ENCODE results near the gene OR6B1. TPM values are rescaled to one million over a fixed set of nuclear protein-coding genes. Genes with fewer than 3 reads are reported as not detected.

OR6B1 gene
- total and polyA plus RNA-seq, 2 of the 8 experiments (the other 6 are each of a cell fraction or from before 2014, with no cell fraction given), result not detected

- Histone ChIP-seq H4K91ac (replicated peaks; ENCODE audit: insufficient read length, low read length) (no peak overlapping the region), H3K79me1 (ENCODE audit: low read depth, low read length) (no peaks in the 10 kb centered on the region), H3K23me2 (ENCODE audit: low read depth, low read length) (no peaks in the 10 kb centered on the region), H3K27me3 (replicated peaks in 1 of 4; ENCODE audit: control insufficient read depth in 3 of 4, extremely low read depth in 1 of 4, insufficient read depth in 3 of 4, low read length in 3 of 4) (no peaks in the 10 kb centered on the region), H3K23ac (ENCODE audit: insufficient read length) (no peak overlapping the region), H3K14ac (ENCODE audit: insufficient read length) (no peak overlapping the region), H2BK5ac (ENCODE audit: low read depth, low read length) (no peak overlapping the region), H3K79me2 (ENCODE audit: control insufficient read depth in 1 of 2, insufficient read depth in 2 of 2, low read length in 2 of 2) (no peaks in the 10 kb centered on the region), H3K18ac (ENCODE audit: extremely low read depth, low read length) (no peak overlapping the region), H3K9me3 (ENCODE audit: insufficient read depth in 2 of 2, low read depth in 1 of 2, low read length in 1 of 2) (no peaks in the 10 kb centered on the region), H3K36me3 (ENCODE audit: control insufficient read depth in 2 of 4, insufficient read depth in 4 of 4, low read length in 3 of 4) (no peaks in the 10 kb centered on the region), H2BK15ac (ENCODE audit: low read length) (no peak overlapping the region), H3K4me1 (replicated peaks in 1 of 4; ENCODE audit: control insufficient read depth in 3 of 4, insufficient read depth in 4 of 4, low read length in 3 of 4) (no peaks in the 10 kb centered on the region), H4K8ac (ENCODE audit: extremely low read depth, insufficient read depth, low read length) (no peak overlapping the region), H2AK5ac (ENCODE audit: low read depth, low read length) (no peak overlapping the region), H3K56ac (replicated peaks; ENCODE audit: insufficient read length, low read depth, low read length) (no peak overlapping the region), H2BK120ac (replicated peaks; ENCODE audit: low read depth, low read length) (no peak overlapping the region), H2AFZ (ENCODE audit: low read length) (no peak overlapping the region), H3K9ac (replicated peaks in 1 of 4; ENCODE audit: extremely low read depth in 1 of 4, low read depth in 3 of 4, low read length in 3 of 4) (no peak overlapping the region), H3K4ac (replicated peaks; ENCODE audit: insufficient read length, low read depth, low read length) (no peak overlapping the region), H2BK12ac (ENCODE audit: low read depth, low read length) (no peak overlapping the region), H4K20me1 (replicated peaks in 1 of 2; ENCODE audit: control insufficient read depth in 1 of 2, insufficient read depth in 2 of 2, low read length in 2 of 2) (no peaks in the 10 kb centered on the region), H4K5ac (ENCODE audit: insufficient read length, low read depth, low read length) (no peak overlapping the region), H3K27ac (ENCODE audit: low read depth, low read length) (no peak overlapping the region), H3K4me2 (ENCODE audit: insufficient read depth in 1 of 2, low read depth in 2 of 2, low read length in 2 of 2) (no peak overlapping the region), H3K4me3 (ENCODE audit: extremely low read depth in 1 of 4, insufficient read depth in 2 of 4, low read depth in 3 of 4, low read length in 4 of 4) (no peak overlapping the region), H2BK20ac (ENCODE audit: low read length) (no peak overlapping the region)
- DNase-seq (ENCODE audit: low read depth in 1 of 2, low spot score in 2 of 2) (no peak), FAIRE-seq (no peak)
- ChIA-PET POLR2A (ENCODE audit: partially characterized antibody) (no interaction called here), CTCF (ENCODE audit: partially characterized antibody) (no interaction called here)
- TF ChIP-seq SIN3A (conservative IDR thresholded peaks at IDR 0.05 in 1 of 2, IDR thresholded peaks at IDR 0.05 in 1 of 2; ENCODE audit: low read depth in 1 of 2, low read length in 2 of 2) (no peak), CBX5 (IDR thresholded peaks at IDR 0.05; ENCODE audit: low read depth, low read length) (no peak), CBX8 (IDR thresholded peaks at IDR 0.05; ENCODE audit: borderline replicate concordance, low read depth, low read length) (no peak), MAFK (IDR thresholded peaks at IDR 0.05; ENCODE audit: low read depth, low read length) (no peak), ATF2 (IDR thresholded peaks at IDR 0.05; ENCODE audit: low read length) (no peak), TEAD4 (IDR thresholded peaks at IDR 0.05; ENCODE audit: low read depth, low read length) (no peak), BCL11A (IDR thresholded peaks at IDR 0.05; ENCODE audit: low read depth in 2 of 2, low read length in 2 of 2) (no peak), JUND (IDR thresholded peaks at IDR 0.05; ENCODE audit: low read length) (no peak), SP1 (IDR thresholded peaks at IDR 0.05; ENCODE audit: low read depth, low read length) (no peak), TAF1 (IDR thresholded peaks at IDR 0.05; ENCODE audit: low read depth, low read length) (no peak), RBBP5 (IDR thresholded peaks at IDR 0.05; ENCODE audit: borderline replicate concordance, low read depth, low read length) (no peak), CHD1 (IDR thresholded peaks at IDR 0.05; ENCODE audit: low read depth, low read length) (no peak), RFX5 (IDR thresholded peaks at IDR 0.05; ENCODE audit: borderline replicate concordance, low read depth, low read length) (no peak)
- TF ChIP-seq, protein P1, sequence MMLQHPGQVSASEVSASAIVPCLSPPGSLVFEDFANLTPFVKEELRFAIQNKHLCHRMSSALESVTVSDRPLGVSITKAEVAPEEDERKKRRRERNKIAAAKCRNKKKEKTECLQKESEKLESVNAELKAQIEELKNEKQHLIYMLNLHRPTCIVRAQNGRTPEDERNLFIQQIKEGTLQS (IDR thresholded peaks at IDR 0.05; ENCODE audit: insufficient read depth, low read depth, low read length), result no peak
Observed at GRCh38 chr7:144035385-144035784, 35.3 kb downstream of the OR6B1 start.

Data from H1 (cell line).